Measurements from ENCODE around the gene FAM43A. TPM values are rescaled to one million over a fixed set of nuclear protein-coding genes. Genes with fewer than 3 reads are reported as not detected.

Gene FAM43A
- total and polyA plus RNA-seq, 10 of the 15 experiments (the other 5 are each of a cell fraction or from before 2014, with no cell fraction given) = 0.27 to 5.0 (median 1.1) TPM

GRCh38 chr3:194731506-194732073, 45.9 kb downstream of the FAM43A start (continued):
- TF ChIP-seq ZNF274 (IDR thresholded peaks at IDR 0.05; ENCODE audit: insufficient read depth, insufficient read length) (no peak), IKZF2 (IDR thresholded peaks at IDR 0.05) (no peak), NFYB (IDR thresholded peaks at IDR 0.05; ENCODE audit: insufficient read depth, low read depth, low read length) (no peak), ZNF384 (IDR thresholded peaks at IDR 0.05; ENCODE audit: borderline replicate concordance, low read depth, low read length) (no peak), FOXK2 (IDR thresholded peaks at IDR 0.05) (no peak)

- in situ Hi-C loops (cut with MboI) = no loop called here
- ChIA-PET RAD21 (ENCODE audit: unreplicated experiment) (no interaction called here), SMC1A (ENCODE audit: uncharacterized antibody, unreplicated experiment) (no interaction called here), CTCF (no interaction called here), POLR2A (no interaction called here)
- no peak overlapping the region for H2AFZ ChIP-seq (ENCODE audit: control insufficient read depth, low read depth, low read length)
- WGBS (ENCODE audit: insufficient coverage, insufficient replicate concordance, low lambda C conversion rate, missing lambda C conversion rate) = 74% methylated on average over 4 of the region's 4 CpGs
- no peaks in the 10 kb centered on the region for H4K20me1 ChIP-seq (ENCODE audit: control insufficient read depth, insufficient read depth)
- intact Hi-C loops (cut with micrococcal nuclease; ENCODE audit: unreplicated experiment) = no loop called here
- H3K9me3 ChIP-seq (replicated peaks; ENCODE audit: control insufficient read depth, insufficient read depth, low read length) = no peaks in the 10 kb centered on the region; the same call in 1 of the 3 replicates
- H3K27ac ChIP-seq (ENCODE audit: control insufficient read depth, insufficient read depth) = no peak overlapping the region
- ATAC-seq (no peak), FAIRE-seq (no peak), DNase-seq (ENCODE audit: low read depth, low spot score) (no peak)
- no peak overlapping the region for H3K4me2 ChIP-seq (ENCODE audit: control insufficient read depth, insufficient read depth)
- peaks cover 15% of the 10 kb centered on the region for H3K4me1 ChIP-seq (ENCODE audit: control insufficient read depth, insufficient read depth, low read length)
- H3K36me3 ChIP-seq (ENCODE audit: control insufficient read depth in 2 of 2, insufficient read depth in 2 of 2, low read length in 1 of 2) = no peaks in the 10 kb centered on the region
- BruUV-seq (replicated peaks) = no TSS peak
- H3K4me3 ChIP-seq = no peak overlapping the region
- peaks cover 0 to 3% of the 10 kb centered on the region in 2 experiments; a peak in 1 of 4 replicates for H3K27me3 ChIP-seq (replicated peaks in 1 of 2; ENCODE audit: control insufficient read depth in 2 of 2, insufficient read depth in 2 of 2, low read length in 1 of 2)
- H3K9ac ChIP-seq (ENCODE audit: control insufficient read depth, insufficient read depth, low read length) = no peak overlapping the region
- no peaks in the 10 kb centered on the region for H3K79me2 ChIP-seq (ENCODE audit: control insufficient read depth, insufficient read depth, low read length)
- TF ChIP-seq ATF3 (IDR thresholded peaks at IDR 0.05; ENCODE audit: borderline replicate concordance, extremely low read depth, low read depth, low read length) (no peak), SP1 (IDR thresholded peaks at IDR 0.05; ENCODE audit: low read depth, low read length) (no peak), TCF3 (IDR thresholded peaks at IDR 0.05; ENCODE audit: borderline replicate concordance, insufficient read depth, low read depth, low read length) (no peak), ZBTB40 (IDR thresholded peaks at IDR 0.05; ENCODE audit: borderline replicate concordance) (no peak), ZSCAN29 (IDR thresholded peaks at IDR 0.05) (no peak), CTCF (IDR thresholded peaks at IDR 0.05 in 2 of 3, conservative IDR thresholded peaks at IDR 0.05 in 1 of 3; ENCODE audit: control insufficient read depth in 2 of 3, extremely low read depth in 1 of 3, insufficient read depth in 1 of 3, low read depth in 3 of 3, low read length in 3 of 3) (no peak), MXI1 (IDR thresholded peaks at IDR 0.05; ENCODE audit: low read depth, low read length) (no peak), IRF3 (IDR thresholded peaks at IDR 0.05) (no peak), KLF5 (IDR thresholded peaks at IDR 0.05; ENCODE audit: partially characterized antibody) (no peak), ETV6 (conservative IDR thresholded peaks at IDR 0.05 in 1 of 2, IDR thresholded peaks at IDR 0.05 in 1 of 2; ENCODE audit: borderline replicate concordance in 1 of 2, low read depth in 1 of 2) (no peak)
Observed at GRCh38 chr3:194732617-194733016, 46.9 kb downstream of the FAM43A start.

All from GM12878 (cell line).